Daoy (cell line): ENCODE data around the gene CNGB1. TPM values are rescaled to one million over a fixed set of nuclear protein-coding genes. Genes with fewer than 3 reads are reported as not detected.
"Not testable (repeated sequence)": the region's sequence is repeated elsewhere in the genome, so short reads cannot be mapped to it uniquely, and the experiment has no call there.

Source experiments
- DNase-seq: peaks from one replicate; pipeline ENCODE4 v3.0.0-alpha.2; 2015; ENCODE audit warnings: low read depth
- total RNA-seq: library from RNA; depleted of rRNA; stranded (reverse); fragments of >200 nt; shearing (Covaris generic); gene quantifications from 2 replicates; pipeline ENCODE4 v1.2.3, GENCODE V29; 2014

Gene CNGB1
- total RNA-seq, 1 experiment from 2014 or later = under 0.01 TPM

- no peak for DNase-seq
Measured at GRCh38 chr16:57862698-57863433, 108.1 kb downstream of the CNGB1 start.

- peak; percentile 19 for DNase-seq
Measured at GRCh38 chr16:57859331-57859730, 111.6 kb downstream of the CNGB1 start.

- DNase-seq = no peak
Measured at GRCh38 chr16:57858635-57859034, 112.3 kb downstream of the CNGB1 start.

- not testable (repeated sequence) for DNase-seq
Measured at GRCh38 chr16:57857991-57858390, 112.9 kb downstream of the CNGB1 start.

- DNase-seq = no peak
Measured at GRCh38 chr16:57855188-57855587, 115.7 kb downstream of the CNGB1 start.

- DNase-seq = no peak
Measured at GRCh38 chr16:57852189-57852588, 118.7 kb downstream of the CNGB1 start.

GRCh38 chr16:57848181-57848580 lies 122.7 kb downstream of the CNGB1 start:
- no peak for DNase-seq

- DNase-seq = not testable (repeated sequence)
Measured at GRCh38 chr16:57846931-57847330, 124.0 kb downstream of the CNGB1 start.

- DNase-seq = no peak
Measured at GRCh38 chr16:57846078-57846697, 124.7 kb downstream of the CNGB1 start.

- DNase-seq = no peak
Measured at GRCh38 chr16:57845115-57845514, 125.8 kb downstream of the CNGB1 start.

- no peak for DNase-seq
Measured at GRCh38 chr16:57844416-57845030, 126.4 kb downstream of the CNGB1 start.

- no peak for DNase-seq
Measured at GRCh38 chr16:57843400-57843799, 127.5 kb downstream of the CNGB1 start.

GRCh38 chr16:57842601-57843000 lies 128.3 kb downstream of the CNGB1 start:
- DNase-seq = no peak

GRCh38 chr16:57840833-57841232 lies 130.1 kb downstream of the CNGB1 start:
- no peak for DNase-seq

- DNase-seq = no peak
Measured at GRCh38 chr16:57838161-57838560, 132.8 kb downstream of the CNGB1 start.

- DNase-seq = no peak
Measured at GRCh38 chr16:57837305-57838125, 133.4 kb downstream of the CNGB1 start.

GRCh38 chr16:57835439-57835838 lies 135.5 kb downstream of the CNGB1 start:
- DNase-seq = peak; percentile 60

GRCh38 chr16:57834936-57835335 lies 136.0 kb downstream of the CNGB1 start:
- DNase-seq = peak; percentile 55
